ENCODE measurements around the gene CD84. TPM values are rescaled to one million over a fixed set of nuclear protein-coding genes. Genes with fewer than 3 reads are reported as not detected.

Gene CD84
- total RNA-seq, 1 experiment from 2014 or later, result not detected

DNA sequence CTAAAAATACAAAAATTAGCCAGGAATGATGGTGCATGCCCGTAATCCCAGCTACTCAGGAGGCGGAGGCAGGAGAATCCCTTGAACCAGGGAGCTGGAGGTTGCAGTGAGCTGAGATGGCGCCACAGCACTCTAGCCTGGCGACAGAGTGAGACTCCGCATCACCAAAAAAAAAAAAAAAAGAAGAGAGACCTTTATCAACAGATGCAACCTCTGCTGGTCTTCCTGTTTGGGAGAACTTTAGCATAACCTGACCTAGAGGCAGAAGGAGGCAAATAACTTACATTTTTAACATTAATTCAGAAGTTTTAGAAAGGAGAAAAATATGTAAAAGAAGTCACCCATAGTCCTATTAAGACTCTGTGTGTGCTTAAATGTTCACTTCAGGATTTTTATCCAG lies 35.1 kb upstream of the CD84 start:
- Histone ChIP-seq H3K4me1 (ENCODE audit: insufficient read depth, low read length, poor library complexity, severe bottlenecking) (no peaks in the 10 kb centered on the region), H3K9me3 (ENCODE audit: low read depth, low read length, poor library complexity, severe bottlenecking) (no peaks in the 10 kb centered on the region), H3K36me3 (ENCODE audit: insufficient read depth, low read length, poor library complexity, severe bottlenecking) (no peaks in the 10 kb centered on the region), H3K27ac (ENCODE audit: low read depth, low read length, poor library complexity, severe bottlenecking) (no peak overlapping the region), H3K4me3 (ENCODE audit: low read depth, low read length, poor library complexity, severe bottlenecking) (no peak overlapping the region), H3K27me3 (replicated peaks; ENCODE audit: insufficient read depth, low read depth, low read length, poor library complexity) (no peaks in the 10 kb centered on the region)
- BruUV-seq (replicated peaks), result no TSS peak
- POLR2A ChIA-PET (ENCODE audit: low non-redundant PET), result no interaction called here
- CTCF ChIA-PET, result no interaction called here
- DNase-seq (ENCODE audit: low spot score), result no peak
- no peak for TF ChIP-seq EZH2 (IDR thresholded peaks at IDR 0.05; ENCODE audit: borderline replicate concordance, low read depth, low read length, poor library complexity, severe bottlenecking)
- TF ChIP-seq, protein P1, sequence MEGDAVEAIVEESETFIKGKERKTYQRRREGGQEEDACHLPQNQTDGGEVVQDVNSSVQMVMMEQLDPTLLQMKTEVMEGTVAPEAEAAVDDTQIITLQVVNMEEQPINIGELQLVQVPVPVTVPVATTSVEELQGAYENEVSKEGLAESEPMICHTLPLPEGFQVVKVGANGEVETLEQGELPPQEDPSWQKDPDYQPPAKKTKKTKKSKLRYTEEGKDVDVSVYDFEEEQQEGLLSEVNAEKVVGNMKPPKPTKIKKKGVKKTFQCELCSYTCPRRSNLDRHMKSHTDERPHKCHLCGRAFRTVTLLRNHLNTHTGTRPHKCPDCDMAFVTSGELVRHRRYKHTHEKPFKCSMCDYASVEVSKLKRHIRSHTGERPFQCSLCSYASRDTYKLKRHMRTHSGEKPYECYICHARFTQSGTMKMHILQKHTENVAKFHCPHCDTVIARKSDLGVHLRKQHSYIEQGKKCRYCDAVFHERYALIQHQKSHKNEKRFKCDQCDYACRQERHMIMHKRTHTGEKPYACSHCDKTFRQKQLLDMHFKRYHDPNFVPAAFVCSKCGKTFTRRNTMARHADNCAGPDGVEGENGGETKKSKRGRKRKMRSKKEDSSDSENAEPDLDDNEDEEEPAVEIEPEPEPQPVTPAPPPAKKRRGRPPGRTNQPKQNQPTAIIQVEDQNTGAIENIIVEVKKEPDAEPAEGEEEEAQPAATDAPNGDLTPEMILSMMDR (conservative IDR thresholded peaks at IDR 0.05; ENCODE audit: low read depth, low read length), result no peak
- intact Hi-C loops (cut with micrococcal nuclease; ENCODE audit: unreplicated experiment), result no loop called here

DNA sequence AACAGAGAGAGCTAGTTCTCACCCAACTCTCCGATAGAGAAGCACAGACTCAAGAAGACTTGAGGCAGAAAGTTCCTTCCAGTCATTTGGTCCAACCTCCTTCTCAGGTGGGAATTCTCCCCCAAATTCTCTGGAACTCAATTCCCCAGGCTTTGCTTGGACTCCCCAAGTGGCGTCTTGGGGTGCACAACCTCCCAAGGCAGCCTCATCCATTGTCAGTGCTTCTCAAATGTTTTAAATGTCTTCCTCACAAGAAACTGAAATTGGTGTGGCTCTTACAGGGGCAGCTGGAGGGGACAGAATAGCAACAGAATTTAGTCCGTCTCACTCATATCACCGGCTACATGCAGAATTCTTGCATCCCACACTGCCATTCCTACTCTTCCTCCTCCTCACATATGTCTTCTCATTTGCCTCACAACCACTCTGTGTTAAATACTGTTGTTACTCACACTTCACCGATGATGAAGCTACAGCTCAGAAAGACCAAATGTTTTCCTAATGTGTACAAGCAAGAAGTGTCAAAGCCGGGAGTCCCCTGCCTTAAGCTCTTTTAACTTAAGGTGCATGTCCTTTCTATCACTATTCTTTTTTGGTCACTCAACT lies 33.4 kb upstream of the CD84 start:
- Histone ChIP-seq H3K36me3 (ENCODE audit: insufficient read depth, low read length, poor library complexity, severe bottlenecking) (no peaks in the 10 kb centered on the region), H3K9me3 (ENCODE audit: low read depth, low read length, poor library complexity, severe bottlenecking) (no peaks in the 10 kb centered on the region), H3K4me1 (ENCODE audit: insufficient read depth, low read length, poor library complexity, severe bottlenecking) (peaks cover 8% of the 10 kb centered on the region), H3K4me3 (ENCODE audit: low read depth, low read length, poor library complexity, severe bottlenecking) (no peak overlapping the region), H3K27me3 (replicated peaks; ENCODE audit: insufficient read depth, low read depth, low read length, poor library complexity) (no peaks in the 10 kb centered on the region), H3K27ac (ENCODE audit: low read depth, low read length, poor library complexity, severe bottlenecking) (no peak overlapping the region)
- no TSS peak for BruUV-seq (replicated peaks)
- no peak for DNase-seq (ENCODE audit: low spot score)
- TF ChIP-seq EZH2 (IDR thresholded peaks at IDR 0.05; ENCODE audit: borderline replicate concordance, low read depth, low read length, poor library complexity, severe bottlenecking), result no peak
- TF ChIP-seq, protein P1 (conservative IDR thresholded peaks at IDR 0.05; ENCODE audit: low read depth, low read length), result no peak
- ChIA-PET POLR2A (ENCODE audit: low non-redundant PET) (no interaction called here), CTCF (no interaction called here)
- intact Hi-C loops (cut with micrococcal nuclease; ENCODE audit: unreplicated experiment), result no loop called here

GRCh38 chr1:160610569-160611242 lies 31.4 kb upstream of the CD84 start:
- CTCF ChIA-PET, result no interaction called here
- BruUV-seq (replicated peaks), result no TSS peak
- H3K9me3 ChIP-seq (ENCODE audit: low read depth, low read length, poor library complexity, severe bottlenecking), result no peaks in the 10 kb centered on the region

More at GRCh38 chr1:160610569-160611242, 31.4 kb upstream of the CD84 start:
- Histone ChIP-seq H3K4me3 (ENCODE audit: low read depth, low read length, poor library complexity, severe bottlenecking) (no peak overlapping the region), H3K27me3 (replicated peaks; ENCODE audit: insufficient read depth, low read depth, low read length, poor library complexity) (no peaks in the 10 kb centered on the region), H3K27ac (ENCODE audit: low read depth, low read length, poor library complexity, severe bottlenecking) (no peak overlapping the region), H3K4me1 (ENCODE audit: insufficient read depth, low read length, poor library complexity, severe bottlenecking) (peaks cover 15% of the 10 kb centered on the region), H3K36me3 (ENCODE audit: insufficient read depth, low read length, poor library complexity, severe bottlenecking) (no peaks in the 10 kb centered on the region)
- POLR2A ChIA-PET (ENCODE audit: low non-redundant PET), result no interaction called here
- no peak for DNase-seq (ENCODE audit: low spot score)
- intact Hi-C loops (cut with micrococcal nuclease; ENCODE audit: unreplicated experiment), result no loop called here
- TF ChIP-seq EZH2 (IDR thresholded peaks at IDR 0.05; ENCODE audit: borderline replicate concordance, low read depth, low read length, poor library complexity, severe bottlenecking), result no peak
